Measurements from ENCODE around the gene LIPT2.

GRCh38 chr11:74538680-74539079 lies 45.2 kb upstream of the LIPT2 start:
- TF ChIP-seq SMC3 (IDR thresholded peaks at IDR 0.05; ENCODE audit: low read depth, low read length): no peak
- TF ChIP-seq USF2 (IDR thresholded peaks at IDR 0.05; ENCODE audit: low read depth, low read length): no peak
- TF ChIP-seq POLR2A (IDR thresholded peaks at IDR 0.05; ENCODE audit: low read depth, low read length): no peak
- no peak for TF ChIP-seq CTCF (conservative IDR thresholded peaks at IDR 0.05; ENCODE audit: low read depth, low read length)
- no peak for TF ChIP-seq MXI1 (IDR thresholded peaks at IDR 0.05; ENCODE audit: borderline replicate concordance, low read depth, low read length)
- no peak for TF ChIP-seq CEBPB (IDR thresholded peaks at IDR 0.05; ENCODE audit: low read depth, low read length)
- no peak for TF ChIP-seq RFX5 (IDR thresholded peaks at IDR 0.05; ENCODE audit: low read depth, low read length)
- TF ChIP-seq RCOR1 (IDR thresholded peaks at IDR 0.05; ENCODE audit: insufficient replicate concordance, low read length): no peak

Measured in IMR-90 (cell line).